ENCODE results near the gene S100A3.
"Not testable (repeated sequence)": the region's sequence is repeated elsewhere in the genome, so short reads cannot be mapped to it uniquely, and the experiment has no call there.

DNA sequence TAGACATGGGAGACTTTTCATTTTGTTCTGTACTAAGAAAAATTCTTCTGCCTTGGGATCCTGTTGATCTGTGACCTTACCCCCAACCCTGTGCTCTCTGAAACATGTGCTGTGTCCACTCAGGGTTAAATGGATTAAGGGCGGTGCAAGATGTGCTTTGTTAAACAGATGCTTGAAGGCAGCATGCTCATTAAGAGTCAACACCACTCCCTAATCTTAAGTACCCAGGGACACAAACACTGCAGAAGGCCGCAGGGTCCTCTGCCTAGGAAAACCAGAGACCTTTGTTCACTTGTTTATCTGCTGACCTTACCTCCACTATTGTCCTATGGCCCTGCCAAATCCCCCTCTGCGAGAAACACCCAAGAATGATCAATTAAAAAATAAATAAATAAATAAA is 34.5 kb upstream of the S100A3 start:
- not testable (repeated sequence) for TF ChIP-seq SMC3 (IDR thresholded peaks at IDR 0.05); CEBPB (IDR thresholded peaks at IDR 0.05); POLR2A (IDR thresholded peaks at IDR 0.05; ENCODE audit: low read length); CTCF (IDR thresholded peaks at IDR 0.05); EP300 (IDR thresholded peaks at IDR 0.05); RFX5 (IDR thresholded peaks at IDR 0.05); KDM1A (IDR thresholded peaks at IDR 0.05; ENCODE audit: low read depth); GATA3 (IDR thresholded peaks at IDR 0.05; ENCODE audit: borderline replicate concordance); TP53 (CRISPR knock-in tag; IDR thresholded peaks at IDR 0.05); CBX2 (IDR thresholded peaks at IDR 0.05; ENCODE audit: borderline replicate concordance, low read depth); RAD21 (conservative IDR thresholded peaks at IDR 0.05 in 1 of 2, IDR thresholded peaks at IDR 0.05 in 1 of 2); HOXA7 (CRISPR knock-in tag; IDR thresholded peaks at IDR 0.05)
- TF ChIP-seq, protein P1, sequence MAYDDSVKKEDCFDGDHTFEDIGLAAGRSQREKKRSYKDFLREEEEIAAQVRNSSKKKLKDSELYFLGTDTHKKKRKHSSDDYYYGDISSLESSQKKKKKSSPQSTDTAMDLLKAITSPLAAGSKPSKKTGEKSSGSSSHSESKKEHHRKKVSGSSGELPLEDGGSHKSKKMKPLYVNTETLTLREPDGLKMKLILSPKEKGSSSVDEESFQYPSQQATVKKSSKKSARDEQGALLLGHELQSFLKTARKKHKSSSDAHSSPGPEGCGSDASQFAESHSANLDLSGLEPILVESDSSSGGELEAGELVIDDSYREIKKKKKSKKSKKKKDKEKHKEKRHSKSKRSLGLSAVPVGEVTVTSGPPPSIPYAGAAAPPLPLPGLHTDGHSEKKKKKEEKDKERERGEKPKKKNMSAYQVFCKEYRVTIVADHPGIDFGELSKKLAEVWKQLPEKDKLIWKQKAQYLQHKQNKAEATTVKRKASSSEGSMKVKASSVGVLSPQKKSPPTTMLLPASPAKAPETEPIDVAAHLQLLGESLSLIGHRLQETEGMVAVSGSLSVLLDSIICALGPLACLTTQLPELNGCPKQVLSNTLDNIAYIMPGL (CRISPR knock-in tag; IDR thresholded peaks at IDR 0.05; ENCODE audit: borderline replicate concordance), result not testable (repeated sequence)

Measured in A549 (cell line).